A673 (cell line): ENCODE measurements around the gene TRDMT1.

Experiments
- EZH2 ChIP-seq: fragments of 200-600 bp; sonication (generic); IDR thresholded peaks from 2 replicates; pipeline ENCODE4 v1.6.1; 2017; ENCODE audit warnings: borderline replicate concordance, low read depth, mild to moderate bottlenecking, mixed read lengths, antibody characterized with exemption, low read length; ENCODE audit not compliant: poor library complexity, severe bottlenecking
- TF ChIP-seq, protein P1 (sequence below): fragments of 300-800, 200-600 bp; sonication (generic); conservative IDR thresholded peaks from 2 replicates; pipeline ENCODE4 v1.5.1; 2017; ENCODE audit warnings: low read depth, mild to moderate bottlenecking, antibody characterized with exemption, low read length, moderate library complexity, mixed read lengths

DNA sequence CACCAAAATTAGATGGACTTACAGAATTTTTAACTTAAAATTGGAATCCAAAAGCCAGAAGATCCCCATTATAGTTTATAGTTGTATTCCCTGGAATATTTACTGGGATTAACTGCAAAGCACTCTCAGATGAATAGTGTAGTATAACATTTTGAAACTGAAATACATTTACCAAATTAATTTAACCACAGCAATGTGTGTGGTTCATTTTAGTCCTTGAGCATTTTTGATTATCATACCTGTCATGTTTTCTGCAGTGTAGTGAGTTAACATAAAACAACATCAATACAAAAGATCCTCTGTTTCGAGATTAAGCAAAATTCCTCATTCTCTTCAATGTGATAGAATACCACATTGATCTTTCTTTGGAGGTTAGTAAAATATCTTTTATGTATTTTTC lies 30.3 kb upstream of the TRDMT1 start:
- TF ChIP-seq EZH2: no peak
- TF ChIP-seq, protein P1, sequence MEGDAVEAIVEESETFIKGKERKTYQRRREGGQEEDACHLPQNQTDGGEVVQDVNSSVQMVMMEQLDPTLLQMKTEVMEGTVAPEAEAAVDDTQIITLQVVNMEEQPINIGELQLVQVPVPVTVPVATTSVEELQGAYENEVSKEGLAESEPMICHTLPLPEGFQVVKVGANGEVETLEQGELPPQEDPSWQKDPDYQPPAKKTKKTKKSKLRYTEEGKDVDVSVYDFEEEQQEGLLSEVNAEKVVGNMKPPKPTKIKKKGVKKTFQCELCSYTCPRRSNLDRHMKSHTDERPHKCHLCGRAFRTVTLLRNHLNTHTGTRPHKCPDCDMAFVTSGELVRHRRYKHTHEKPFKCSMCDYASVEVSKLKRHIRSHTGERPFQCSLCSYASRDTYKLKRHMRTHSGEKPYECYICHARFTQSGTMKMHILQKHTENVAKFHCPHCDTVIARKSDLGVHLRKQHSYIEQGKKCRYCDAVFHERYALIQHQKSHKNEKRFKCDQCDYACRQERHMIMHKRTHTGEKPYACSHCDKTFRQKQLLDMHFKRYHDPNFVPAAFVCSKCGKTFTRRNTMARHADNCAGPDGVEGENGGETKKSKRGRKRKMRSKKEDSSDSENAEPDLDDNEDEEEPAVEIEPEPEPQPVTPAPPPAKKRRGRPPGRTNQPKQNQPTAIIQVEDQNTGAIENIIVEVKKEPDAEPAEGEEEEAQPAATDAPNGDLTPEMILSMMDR: no peak
